ENCODE results near the gene ANKRD10.

The ANKRD10 gene

DNA sequence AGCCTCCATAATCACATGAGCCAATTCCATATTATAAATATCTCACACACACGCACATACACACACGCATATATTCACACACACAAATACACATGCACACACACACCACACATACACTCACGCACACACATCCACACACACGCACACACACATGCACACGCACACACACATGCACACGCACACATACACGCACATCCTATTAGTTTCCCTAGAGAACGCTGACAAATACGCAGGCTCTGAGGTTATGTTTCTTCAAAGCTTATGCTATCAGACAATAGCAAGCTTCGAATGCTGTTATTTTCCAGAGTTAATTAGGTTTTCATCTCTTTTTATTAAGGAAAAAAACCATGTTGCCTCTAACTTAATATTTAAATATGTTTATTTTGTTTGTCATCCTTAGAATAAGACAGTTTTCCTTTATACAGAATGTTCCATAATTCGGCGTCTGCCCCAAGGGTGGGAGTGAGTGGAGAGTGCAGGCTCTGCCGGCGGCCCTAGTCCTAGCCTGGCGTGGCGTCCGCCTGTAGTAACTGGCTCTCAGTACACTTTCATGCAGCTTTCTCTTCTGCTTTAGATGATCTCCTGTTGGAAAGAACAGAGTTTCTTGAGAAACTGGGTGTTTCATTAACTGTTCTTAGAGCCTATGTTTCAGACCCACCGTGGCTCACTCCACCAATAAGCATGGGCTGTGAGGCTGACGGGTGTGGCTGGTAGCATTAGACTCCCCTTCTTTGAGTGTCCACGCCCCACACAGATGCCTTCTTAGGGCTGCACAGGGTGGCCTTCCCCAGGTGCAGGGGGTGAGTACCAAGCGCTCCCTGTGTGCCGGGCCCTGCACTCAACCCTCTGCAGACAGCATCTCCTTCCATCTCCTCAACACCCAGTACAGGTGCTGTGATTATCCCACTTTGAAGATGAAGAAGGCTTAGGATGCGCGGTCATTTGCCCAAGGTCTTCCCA is 30.4 kb upstream of the ANKRD10 start:
- DNase-seq (ENCODE audit: low read depth in 2 of 2): no peak

DNA sequence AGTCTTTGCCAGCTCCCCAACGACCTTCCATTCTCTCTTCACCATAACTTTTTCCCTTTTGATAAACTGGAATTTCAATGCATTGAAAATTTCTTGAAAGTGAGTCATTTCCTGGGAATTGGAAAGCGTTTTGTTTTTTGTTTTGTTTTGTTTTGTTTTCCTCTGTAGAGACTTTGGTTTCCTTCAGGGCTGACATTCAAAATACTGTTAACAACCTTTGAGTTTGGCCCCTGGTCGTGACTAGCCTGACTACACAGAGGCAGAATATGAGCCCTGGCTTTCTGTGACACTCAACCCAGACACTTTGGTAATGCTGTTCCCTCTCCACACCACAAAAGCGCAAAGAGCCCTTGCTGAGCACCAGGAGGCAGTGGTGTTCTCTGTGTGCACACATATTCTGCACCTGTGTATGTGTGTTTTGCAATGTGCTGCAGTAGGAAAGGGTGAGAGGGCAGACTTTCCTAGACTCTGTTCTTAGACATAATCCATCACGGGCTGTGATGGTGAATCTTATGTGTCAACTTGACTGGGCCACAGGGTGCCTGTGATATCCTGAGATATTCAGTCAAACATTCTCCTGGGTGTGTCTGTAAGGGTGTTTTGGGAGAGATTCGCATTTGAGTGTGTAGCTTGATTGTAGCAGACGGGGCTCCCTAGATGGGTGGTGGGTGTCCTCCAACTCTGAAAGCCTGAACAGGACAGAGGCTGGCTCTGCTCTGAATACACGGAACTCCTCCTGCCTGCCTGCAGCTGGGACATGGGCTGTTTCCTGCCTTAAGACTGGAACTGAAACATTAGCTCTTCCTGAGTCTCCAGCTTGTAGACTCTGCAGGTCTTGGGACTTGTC is 29.5 kb upstream of the ANKRD10 start:
- no peak for DNase-seq (ENCODE audit: low read depth in 2 of 2)

DNA sequence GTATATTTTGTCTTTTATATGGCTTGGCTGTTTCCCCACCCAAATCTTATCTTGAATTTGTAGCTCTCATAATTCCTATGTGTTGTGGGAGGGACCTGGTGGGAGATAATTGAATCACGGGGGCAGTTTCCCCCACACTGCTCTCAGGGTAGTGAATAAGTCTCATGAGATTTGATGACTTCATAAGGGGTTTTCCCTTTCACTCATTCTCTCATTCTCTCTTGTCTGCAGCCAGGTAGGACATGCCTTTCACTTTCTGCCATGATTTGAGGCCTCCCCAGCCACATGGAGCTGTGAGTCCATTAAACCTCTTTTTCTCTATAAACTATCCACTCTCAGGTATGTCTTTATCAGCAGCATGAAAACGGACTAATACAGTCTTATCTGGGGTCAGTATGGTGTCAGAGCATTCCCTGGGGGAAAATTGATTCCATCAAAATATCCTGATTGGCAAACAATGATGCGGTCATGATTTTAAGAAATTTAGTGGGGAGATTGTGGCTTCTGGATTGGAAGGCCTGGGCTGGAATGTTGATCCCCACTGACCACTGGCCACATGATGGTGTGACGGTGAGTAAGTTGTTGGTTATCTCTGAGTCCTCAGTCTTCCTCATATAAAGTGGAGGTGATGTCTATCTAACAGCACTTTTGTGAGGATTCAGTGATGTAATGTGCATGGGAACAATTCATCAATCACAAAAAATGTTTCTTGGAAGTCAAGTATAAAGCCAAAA is 27.5 kb upstream of the ANKRD10 start:
- DNase-seq (ENCODE audit: low read depth in 2 of 2): no peak

DNA sequence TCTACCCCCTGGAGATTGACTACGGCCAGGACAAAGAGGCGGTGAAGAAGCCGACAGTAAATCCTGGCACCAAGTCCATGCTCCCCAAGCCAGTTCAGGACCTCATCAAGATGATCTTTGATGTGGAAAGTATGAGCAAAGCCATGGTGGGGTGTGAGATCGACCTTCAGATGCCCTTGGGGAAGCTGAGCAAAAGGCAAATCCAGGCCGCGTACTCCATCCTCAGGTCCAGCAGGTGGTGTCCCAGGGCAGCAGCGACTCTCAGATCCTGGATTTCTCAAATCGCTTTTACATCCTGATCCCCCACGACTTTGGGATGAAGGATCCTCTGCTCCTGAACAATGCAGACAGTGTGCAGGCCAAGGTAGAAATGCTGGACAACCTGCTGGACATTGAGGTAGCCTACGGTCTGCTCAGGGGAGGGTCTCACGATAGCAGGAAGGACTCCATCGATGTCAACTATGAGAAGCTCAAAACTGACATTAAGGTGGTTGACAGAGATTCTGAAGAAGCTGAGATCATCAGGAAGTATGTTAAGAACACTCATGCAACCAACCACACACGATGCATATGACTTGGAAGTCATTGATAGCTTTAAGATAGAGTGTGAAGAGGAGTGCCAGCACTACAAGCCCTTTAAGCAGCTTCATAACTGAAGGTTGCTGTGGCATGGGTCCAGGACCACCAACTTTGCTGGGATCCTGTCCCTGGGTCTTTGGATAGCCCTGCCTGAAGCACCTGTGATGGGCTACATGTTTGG is 24.0 kb upstream of the ANKRD10 start:
- DNase-seq (ENCODE audit: low read depth in 2 of 2): no peak

DNA sequence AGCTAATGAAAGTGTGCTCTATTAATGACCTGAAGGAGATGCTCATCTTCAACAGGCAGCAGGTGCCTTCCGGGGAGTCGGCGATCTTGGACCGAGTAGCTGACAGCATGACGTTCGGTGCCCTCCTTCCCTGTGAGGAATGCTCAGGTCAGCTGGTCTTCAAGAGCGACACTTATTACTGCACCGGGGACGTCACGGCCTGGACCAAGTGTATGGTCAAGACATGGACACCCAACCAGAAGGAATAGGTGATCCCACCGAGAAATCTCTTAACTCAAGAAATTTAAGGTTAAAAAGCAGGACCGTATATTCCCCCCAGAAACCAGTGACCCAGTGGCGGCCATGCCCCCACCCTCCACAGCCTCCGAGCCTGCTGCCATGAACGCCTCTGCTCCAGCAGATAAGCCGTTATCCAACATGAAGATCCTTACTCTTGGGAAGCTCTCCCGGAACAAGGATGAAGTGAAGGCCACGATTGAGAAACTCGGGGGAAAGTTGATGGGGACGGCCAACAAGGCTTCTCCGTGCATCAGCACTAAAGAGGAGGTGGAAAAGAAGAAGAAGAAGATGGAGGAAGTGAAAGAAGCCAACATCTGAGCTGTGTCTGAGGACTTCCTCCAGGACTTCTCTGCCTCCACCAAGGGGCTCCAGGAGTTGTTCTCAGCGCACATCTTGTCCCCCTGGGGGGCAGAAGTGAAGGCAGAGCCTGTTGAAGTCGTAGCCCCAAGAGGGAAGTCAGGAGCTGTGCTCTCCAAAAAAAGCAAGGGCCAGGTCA is 22.8 kb upstream of the ANKRD10 start:
- DNase-seq (ENCODE audit: low read depth in 2 of 2): no peak

DNA sequence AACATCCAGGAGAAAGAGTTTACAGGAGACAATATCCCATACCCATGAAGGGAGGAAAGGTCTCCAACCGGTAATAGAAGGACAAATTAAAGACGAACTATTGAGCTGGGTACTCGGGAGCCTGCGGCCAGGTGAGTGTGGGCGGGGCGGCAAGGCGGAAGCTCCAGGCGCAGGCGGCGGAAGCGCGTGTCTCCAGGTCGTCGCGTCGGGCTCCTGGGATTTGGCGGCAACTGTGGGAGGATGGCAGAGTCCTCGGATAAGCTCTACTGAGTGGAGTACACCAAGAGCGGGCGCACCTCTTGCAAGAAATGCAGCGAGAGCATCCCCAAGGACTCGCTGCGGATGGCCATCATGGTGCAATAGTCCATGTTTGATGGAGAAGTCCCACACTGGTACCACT is 21.6 kb upstream of the ANKRD10 start:
- DNase-seq (ENCODE audit: low read depth in 2 of 2): no peak

DNA sequence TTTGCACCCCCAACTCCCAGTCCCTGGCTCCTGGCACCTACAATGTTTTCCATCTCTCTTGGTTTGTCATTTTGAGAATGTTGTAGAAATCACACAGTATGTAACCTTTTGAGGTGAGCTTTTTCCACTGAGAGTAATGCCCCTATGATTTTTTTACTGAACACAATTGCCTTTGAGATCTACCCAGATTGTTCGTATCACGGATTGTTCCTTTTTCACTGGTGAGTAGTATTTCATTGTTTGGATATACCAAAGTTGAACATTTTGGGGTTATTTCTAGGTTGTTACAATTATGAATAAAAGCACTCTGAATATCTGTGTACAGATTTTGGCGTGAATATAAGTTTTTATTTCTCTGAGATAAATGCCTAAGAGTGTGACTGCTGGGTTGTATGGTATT is 17.7 kb upstream of the ANKRD10 start:
- no peak for DNase-seq (ENCODE audit: low read depth in 2 of 2)

DNA sequence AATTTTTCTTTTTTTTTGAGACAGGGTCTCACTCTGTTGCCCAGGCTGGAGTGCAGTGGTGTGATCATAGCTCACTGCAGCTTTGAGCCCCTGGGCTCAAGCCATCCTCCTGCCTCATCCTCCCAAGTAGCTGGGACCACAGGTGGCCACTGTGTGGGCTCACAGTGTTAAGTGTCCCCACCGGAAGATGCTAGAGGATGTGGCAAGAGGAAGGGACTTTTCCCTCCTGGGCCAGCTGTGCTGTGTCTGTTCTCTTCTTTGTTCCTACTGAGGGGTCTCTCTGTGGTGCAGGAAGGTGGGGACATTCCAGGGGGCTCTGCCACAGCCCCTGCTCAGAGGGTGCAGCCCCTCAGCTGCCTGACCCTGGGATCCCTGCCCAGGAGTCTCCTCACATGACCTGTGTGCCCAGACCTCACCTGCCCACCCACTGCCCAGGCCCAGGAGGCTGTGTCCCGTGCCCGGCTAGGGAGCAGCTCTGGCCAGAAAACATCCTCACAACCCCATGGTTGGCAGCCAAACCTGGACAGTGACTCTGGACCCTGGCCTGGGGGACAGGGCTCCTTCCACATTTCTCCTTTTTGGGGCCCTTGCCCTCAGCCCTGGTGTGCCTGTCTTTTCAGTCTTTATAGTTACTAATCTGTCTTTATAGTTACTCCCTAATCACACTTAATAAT is 14.4 kb upstream of the ANKRD10 start:
- DNase-seq (ENCODE audit: low read depth in 2 of 2): no peak

DNA sequence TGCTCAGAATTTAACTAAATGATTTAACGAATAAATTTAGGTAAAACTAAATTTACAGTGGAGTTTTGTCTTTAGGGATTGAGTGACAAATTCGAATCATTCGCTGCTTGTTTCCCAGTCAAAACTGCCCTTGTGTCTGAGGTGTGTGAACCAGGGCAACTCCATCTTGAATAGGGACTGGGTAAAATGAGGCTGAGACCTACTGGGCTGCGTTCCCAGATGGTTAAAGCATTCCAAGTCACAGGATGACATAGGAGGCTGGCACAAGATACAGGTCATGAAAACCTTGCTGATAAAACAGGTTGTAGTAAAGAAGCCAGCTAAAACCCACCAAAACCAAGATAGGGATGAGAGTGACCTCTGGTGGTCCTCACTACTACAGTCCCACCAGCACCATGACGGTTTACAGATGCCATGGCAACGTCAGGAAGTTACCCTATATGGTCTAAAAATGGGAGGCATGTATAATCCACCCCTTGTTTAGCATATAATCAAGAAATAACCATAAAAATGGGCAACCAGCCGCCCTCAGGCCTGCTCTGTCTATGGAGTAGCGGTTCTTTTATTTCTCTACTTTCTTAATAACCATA is 10.2 kb upstream of the ANKRD10 start:
- DNase-seq (ENCODE audit: low read depth in 2 of 2): no peak

DNA sequence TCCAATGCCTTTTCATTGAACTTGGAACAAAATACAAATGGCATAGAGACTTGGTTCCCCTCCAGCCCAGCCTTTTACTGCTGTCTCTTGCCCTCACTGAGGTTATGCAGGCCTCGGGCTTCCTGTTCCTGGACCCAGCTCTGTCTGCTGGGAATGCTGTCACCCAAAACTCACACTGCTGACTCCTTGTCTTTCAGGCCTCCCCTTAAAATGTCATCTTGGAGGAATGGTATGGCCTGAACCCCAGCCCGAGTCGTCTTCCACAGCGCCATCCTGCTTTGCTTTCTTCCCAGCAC is 9.7 kb upstream of the ANKRD10 start:
- DNase-seq (ENCODE audit: low read depth in 2 of 2): no peak

DNA sequence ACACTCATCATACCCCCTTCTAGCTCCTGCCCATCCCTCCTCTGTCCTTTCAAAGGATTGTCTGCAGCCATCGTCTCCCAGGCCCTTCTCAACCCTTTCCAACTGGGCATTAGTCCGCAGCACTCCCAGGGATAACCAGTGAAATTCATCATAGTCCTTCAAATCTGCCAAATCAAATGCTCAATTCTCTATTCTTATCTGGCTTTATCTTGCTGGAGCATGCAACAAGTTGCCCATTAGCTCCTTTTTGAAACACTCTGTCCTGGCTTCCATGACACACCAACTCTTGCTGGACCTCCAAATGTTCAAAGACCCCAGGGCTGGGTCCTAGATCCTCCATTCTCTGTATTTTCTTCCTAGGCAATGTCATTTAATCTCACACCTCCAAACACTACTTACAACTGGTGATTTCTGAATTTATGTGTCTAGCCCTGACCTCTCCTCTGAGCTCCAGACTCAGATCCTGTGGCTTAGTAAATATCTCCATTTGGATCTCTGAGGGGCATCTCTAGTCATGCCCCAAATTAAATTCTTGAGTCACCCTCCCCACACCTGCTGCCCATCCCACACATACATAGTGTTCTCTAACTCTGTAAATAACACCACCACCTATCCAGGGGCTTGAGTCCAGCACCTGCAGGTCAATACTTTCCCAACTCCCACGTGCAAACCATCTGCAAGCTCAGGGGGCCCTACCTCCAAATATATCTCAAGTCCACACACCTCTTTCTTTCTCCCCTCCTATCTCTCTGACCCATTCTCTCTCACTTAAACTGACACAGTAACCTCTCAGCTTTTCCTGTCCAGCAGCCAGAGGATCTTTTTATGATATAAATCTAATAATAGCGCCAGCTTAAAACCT is 9.1 kb upstream of the ANKRD10 start:
- no peak for DNase-seq (ENCODE audit: low read depth in 2 of 2)

DNA sequence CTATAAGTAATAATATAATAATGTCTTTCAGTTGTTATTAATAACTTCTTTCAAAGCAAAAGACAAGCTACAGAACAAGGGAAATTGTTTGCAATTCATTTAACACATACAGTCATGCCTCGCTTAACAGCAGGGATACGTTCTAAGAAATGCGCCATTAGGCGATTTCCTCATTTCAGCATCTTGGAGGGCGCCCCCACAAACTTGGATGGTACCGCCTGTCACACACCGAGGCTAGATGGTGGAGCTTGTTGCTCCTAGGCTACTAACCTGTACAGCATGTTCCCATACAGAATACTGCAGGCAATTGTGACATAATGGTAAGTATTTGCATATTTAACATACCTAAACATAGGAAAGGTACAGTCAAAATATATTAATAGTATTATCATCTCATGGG is 8.2 kb upstream of the ANKRD10 start:
- DNase-seq (ENCODE audit: low read depth in 2 of 2): no peak

DNA sequence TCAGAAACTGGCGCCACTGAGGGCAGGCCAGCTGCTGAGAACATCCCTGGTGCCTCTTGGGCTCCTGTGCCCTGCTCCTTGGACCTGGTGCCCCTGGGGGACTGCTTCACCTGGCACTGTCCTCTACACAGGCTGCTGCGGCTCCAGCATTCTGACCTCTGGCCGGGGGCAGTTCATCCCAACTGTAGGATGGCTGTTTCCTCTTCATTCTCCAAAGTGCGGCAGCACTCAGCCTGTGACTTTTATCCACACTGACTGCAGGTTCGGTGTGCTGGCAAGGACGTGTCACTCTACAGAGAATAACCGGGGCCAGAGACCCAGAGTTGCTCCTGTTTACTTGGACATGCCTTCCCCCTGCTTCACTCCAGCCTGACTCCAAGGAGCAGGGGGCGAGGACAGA is 7.6 kb upstream of the ANKRD10 start:
- DNase-seq (ENCODE audit: low read depth in 2 of 2): no peak

DNA sequence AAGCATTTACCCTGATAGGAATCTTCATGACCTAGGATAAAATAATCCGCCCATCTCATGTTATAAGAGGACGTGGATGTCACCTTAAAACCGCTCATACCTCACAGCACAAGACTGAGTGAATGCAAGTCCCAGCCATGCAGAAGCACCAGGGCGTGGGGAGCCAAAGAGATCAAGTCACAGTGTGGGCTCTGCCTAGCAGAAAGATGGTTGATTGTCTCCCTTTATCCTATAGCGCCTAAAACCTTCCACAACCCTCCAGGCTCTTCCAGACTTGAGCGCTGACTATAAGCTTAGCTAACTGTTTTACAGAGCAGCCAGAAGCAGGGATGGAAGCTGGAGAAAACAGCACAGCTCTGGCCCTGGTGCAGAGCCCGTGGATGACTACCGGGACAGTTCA is 6.8 kb upstream of the ANKRD10 start:
- DNase-seq (ENCODE audit: low read depth in 2 of 2): no peak

DNA sequence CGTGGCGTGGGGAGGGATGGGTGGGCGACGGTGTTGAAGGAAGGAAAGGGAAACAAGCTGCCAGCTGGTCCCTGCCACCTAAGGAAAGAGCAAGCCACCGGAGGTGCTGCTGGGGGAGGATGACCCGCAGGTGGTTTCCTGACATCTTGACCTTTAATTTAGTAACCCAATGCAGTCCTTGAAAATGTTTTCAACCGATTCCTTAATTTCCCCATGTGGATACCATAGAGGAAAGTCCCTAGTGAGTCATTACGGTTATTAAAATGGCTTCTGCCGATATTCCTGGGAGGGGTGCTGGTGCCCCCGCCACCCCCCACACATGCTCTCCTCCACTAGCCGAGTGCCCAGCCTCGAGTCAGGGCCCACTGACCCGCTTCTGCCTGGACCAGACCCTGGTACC is 6.3 kb upstream of the ANKRD10 start:
- DNase-seq (ENCODE audit: low read depth in 2 of 2): no peak

DNA sequence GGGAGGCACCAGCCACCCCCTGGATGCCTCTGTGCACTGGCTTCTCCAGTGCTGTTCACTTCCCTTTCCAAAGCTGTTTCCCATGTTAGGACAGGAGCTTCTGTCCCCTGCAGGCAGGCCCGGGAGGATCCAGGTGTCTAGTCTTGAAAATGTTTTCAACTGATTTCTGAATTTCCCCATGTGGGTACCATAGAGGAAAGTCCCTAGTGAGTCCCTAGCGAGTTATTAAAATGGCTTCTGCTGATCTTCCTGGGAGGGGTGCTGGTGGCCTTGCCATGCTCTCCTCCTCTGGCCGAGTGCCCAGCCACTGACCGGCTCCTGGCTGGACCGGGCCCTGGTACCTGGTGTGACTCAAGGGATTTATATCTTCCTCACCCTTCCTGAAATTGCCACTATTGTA is 5.2 kb upstream of the ANKRD10 start:
- no peak for DNase-seq (ENCODE audit: low read depth in 2 of 2)

DNA sequence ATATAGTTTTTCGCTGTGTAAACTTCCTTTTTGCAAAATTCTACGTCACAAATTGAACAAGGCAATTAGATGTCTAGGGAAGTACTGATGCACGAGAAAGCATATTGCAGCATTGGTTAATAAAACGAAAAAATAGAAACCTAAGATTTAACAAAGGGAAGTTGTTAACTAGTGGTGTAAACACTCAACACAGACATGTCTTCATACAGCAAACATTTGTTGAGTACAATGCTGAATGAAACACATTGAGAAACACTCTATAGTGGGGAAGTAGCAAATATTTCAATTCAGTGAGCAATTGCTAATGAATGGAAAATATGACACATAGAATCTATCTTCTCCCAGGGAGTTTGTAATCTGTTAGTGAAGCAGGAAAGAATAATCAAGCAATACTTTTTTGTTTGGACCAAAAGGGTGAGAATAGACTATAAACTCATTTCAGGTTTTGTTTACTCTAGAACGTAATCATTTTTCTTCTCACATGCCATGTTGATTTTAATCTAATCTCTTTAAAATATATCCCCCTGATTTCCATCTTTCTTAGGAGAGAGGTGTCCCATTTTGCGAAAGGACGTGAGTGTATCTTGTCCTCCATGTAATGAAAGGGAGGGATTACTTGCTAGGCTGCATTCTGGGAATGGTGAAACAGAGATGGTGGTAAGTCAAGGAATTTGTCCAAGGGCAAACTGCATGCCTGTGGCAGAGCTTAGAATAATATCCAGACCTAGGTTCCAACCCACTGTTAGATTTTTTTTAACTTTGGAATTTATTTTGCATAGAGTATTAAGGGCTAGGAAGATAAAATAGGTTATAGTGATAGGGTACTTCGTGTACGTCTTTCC is 1.7 kb upstream of the ANKRD10 start:
- no peak for DNase-seq (ENCODE audit: low read depth in 2 of 2)

DNA sequence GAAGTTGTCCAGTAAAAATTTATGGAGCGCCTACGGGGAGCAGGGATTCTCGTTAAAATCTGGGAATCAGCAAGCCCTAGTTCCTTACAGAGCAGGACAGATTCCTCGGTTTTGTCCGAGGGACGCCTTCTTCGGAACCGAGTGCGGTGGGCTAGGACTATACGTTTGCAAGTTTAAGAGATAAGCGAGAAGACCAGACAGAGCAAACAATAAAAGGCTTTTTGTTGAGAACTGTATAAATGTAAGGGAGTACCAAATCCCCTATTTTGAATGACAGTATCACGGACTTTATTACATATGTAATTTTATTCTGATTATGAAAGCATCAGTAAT is 971 bp upstream of the ANKRD10 start:
- DNase-seq (ENCODE audit: low read depth in 2 of 2): no peak

All from stimulated activated CD8-positive, alpha-beta memory T cell treated with anti-CD3 and anti-CD28 coated beads, Interleukin-2, amount 100 ng/mL, for 1 hour (primary cell).